IgD-negative memory B cell (primary cell): ENCODE data around the gene SPATS2L. TPM values are rescaled to one million over a fixed set of nuclear protein-coding genes. Genes with fewer than 3 reads are reported as not detected.

Experiments
- H3K27ac Mint-ChIP-seq, 3 donors: one replicate each; pipeline ENCODE4 v1.8.0; 2020 to 2022; ENCODE audit warnings: mild to moderate bottlenecking in 3 of 3, mixed read lengths in 3 of 3, moderate library complexity in 1 of 3
- H3K27me3 Mint-ChIP-seq: one replicate; pipeline ENCODE4 v1.8.0; 2021; ENCODE audit warnings: mixed read lengths
- H3K36me3 Mint-ChIP-seq: one replicate; pipeline ENCODE4 v1.8.0; 2020; ENCODE audit warnings: mild to moderate bottlenecking, mixed read lengths
- H3K4me1 Mint-ChIP-seq, 3 donors: one replicate each; pipeline ENCODE4 v1.8.0; 2020 to 2022; ENCODE audit warnings: mixed read lengths in 3 of 3, mild to moderate bottlenecking in 1 of 3
- H3K4me3 Mint-ChIP-seq, 4 donors: one replicate each; pipeline ENCODE4 v1.8.0; 2020 to 2022; ENCODE audit warnings: mild to moderate bottlenecking in 4 of 4, mixed read lengths in 4 of 4, moderate library complexity in 3 of 4
- H3K9me3 Mint-ChIP-seq, 3 donors: one replicate each; pipeline ENCODE4 v1.8.0; 2020 to 2021; ENCODE audit warnings: mixed read lengths in 3 of 3, mild to moderate bottlenecking in 1 of 3
- polyA plus RNA-seq: library from polyadenylated mRNA; unstranded; fragments of 300-500 nt; fragmentation: Illumina TruSeq; gene quantifications from one replicate; pipeline ENCODE4 v1.2.3, GENCODE V29; 2021

The SPATS2L gene
- polyA plus RNA-seq, 1 donor from 2014 or later = 0.50 TPM

DNA sequence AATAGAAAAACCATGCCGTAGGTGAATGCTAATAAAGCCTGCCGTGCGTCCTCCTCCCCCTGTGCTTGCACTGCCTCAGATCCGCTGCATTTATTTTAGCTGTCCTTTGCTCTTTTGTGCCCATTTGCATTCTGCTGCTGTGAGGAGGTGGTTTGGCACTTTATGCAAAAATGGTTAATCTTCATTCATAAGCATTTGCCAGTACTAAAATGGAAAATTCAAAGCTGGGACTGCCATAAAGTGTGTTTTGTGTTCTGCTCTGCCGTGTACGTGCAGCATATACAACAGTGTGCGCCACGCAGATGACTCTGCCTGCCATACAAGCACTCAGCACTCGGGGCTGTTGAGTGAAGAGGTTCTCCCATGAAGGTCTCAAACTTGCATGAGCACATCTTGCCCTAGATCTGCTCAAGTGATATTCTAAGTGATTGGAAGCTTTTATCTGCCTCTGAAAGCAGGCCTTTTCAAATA lies 73.6 kb downstream of the SPATS2L start:
- Mint-ChIP-seq H3K4me1 (peaks cover 0 to 12% (median 3%) of the 10 kb centered on the region in 3 donors), H3K4me3 (no peak overlapping the region), H3K27ac (no peak overlapping the region)

DNA sequence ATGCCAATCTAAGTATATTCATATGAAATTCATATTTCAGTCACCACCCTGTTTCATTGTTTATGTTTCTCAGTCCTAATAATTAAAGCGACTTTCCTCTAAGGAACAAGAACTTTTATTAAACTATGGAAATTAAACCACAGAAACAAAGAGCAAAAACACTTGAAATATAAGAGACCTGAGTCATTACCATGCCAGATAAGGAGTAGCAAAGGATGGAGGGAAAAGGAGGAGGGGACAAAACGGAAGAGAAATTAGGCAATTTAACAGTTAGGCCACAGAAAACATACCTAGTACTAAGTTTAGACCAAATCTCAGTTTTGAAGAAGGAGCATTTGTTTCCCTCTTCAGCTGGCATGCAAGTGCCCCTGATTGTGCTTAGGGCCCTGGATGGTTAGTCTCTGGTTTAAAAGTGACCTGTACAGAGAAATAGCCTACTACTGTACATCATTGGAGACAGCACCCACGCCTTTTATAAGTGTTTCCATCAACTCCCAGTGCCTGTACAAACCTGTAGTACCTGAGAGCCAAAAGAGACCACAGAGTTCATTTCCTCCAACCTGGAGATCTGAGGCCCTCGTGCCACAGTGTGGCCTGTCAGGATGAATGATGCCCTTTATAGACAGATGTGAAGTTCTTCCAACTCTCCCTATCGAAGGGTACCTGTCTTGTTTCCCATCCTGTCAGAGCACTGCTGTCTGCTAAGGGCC lies 74.5 kb downstream of the SPATS2L start:
- peak overlapping the region in 1 of 3 donors; percentile 32 for H3K27ac Mint-ChIP-seq
- peaks cover 1% of the 10 kb centered on the region for H3K27me3 Mint-ChIP-seq

More for the DNA sequence above, 73.6 kb downstream of the SPATS2L start:
- H3K36me3 Mint-ChIP-seq = no peaks in the 10 kb centered on the region
- no peaks in the 10 kb centered on the region for H3K27me3 Mint-ChIP-seq
- no peaks in the 10 kb centered on the region for H3K9me3 Mint-ChIP-seq

DNA sequence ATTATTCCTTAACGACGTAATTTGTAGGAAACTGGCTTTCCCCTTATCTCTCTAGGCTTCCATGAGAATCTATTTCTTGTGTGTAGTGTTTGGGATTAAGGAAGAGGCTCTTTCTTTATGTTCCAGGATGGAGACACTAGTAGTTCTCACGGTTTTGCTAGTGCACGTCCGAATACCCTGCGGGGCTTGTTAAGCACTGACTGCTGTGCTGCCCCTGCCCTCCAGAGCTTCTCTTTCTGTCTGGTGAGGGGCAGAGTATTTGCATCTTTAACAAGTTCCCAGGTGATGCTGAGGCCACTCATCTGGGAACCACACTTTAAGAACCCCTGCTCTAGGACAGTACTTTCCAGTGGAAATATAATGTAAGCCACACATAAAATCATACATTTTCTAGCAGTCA lies 76.4 kb downstream of the SPATS2L start:
- Mint-ChIP-seq H3K27me3 (peaks cover 1% of the 10 kb centered on the region), H3K4me1 (peaks cover 0 to 11% (median 3%) of the 10 kb centered on the region in 3 donors), H3K36me3 (no peaks in the 10 kb centered on the region), H3K9me3 (no peaks in the 10 kb centered on the region), H3K27ac (no peak overlapping the region), H3K4me3 (no peak overlapping the region)

More for the DNA sequence above, 74.5 kb downstream of the SPATS2L start:
- no peaks in the 10 kb centered on the region for H3K9me3 Mint-ChIP-seq
- no peaks in the 10 kb centered on the region for H3K36me3 Mint-ChIP-seq
- H3K4me3 Mint-ChIP-seq = no peak overlapping the region
- H3K4me1 Mint-ChIP-seq = peaks cover 0 to 11% (median 3%) of the 10 kb centered on the region in 3 donors

DNA sequence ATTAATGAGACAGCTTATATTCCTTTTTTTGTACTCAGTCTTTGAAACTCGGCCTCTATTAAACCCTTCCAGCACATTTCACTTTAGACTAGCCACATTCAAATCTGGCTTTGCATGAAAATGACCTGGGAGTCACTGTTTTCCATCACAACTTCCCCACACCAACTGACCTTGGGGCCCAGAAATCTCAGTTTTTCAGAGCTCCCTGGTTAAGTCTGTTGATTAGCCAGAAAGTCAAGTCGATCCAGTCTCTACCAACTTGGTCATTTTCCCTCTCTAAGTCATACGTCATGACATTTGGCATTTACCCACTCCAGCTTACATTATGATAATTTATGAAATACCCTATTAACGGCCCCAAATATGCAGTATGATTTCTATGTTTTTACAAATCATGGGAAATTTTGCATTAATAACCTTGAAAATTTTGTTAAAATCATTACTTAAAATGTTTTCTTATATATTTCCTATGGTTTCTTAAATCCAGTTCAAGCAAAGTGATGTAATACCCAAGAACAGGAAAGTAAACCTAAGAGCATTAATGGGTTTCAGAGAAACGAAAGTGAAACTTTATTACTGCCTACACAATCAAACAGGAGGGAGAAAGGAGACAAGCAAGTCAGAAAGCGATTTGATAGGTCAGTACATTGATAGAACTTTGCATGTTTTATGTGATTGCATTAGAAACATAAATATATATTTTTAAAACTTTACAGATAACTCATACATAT lies 77.1 kb downstream of the SPATS2L start:
- H3K4me1 Mint-ChIP-seq = peaks cover 0 to 11% (median 3%) of the 10 kb centered on the region in 3 donors
- H3K4me3 Mint-ChIP-seq = peak overlapping the region in 1 of 4 donors; percentile 48
- no peaks in the 10 kb centered on the region for H3K9me3 Mint-ChIP-seq
- no peaks in the 10 kb centered on the region for H3K36me3 Mint-ChIP-seq
- H3K27ac Mint-ChIP-seq = peak overlapping the region in 1 of 3 donors; percentile 19
- H3K27me3 Mint-ChIP-seq = peaks cover 1% of the 10 kb centered on the region

DNA sequence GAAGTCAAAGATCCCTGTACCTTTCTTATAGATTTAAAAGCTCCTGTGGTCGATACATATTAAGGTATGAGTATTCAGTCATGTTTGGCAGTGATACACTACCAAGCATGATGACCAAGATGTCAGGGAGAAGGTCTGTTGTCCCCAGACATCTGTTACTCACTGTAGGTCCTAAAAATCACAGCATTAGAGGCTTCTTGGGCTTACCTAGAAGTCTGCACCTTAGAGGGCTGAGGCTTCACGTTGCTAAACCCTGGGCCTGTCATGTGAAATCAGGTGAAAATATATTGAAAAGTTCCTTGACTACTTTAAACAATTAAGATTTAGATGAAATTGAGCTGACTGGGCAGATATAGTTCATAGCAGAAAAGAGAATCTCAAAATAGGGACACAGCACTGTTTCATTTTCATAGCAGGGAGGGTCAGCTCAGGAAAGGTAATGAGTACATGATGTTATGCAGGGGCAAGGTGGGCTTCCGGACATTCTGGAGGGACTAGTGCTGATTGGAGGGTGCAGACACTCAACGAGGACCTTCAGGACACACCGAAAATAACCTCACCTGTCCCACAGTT lies 78.7 kb downstream of the SPATS2L start:
- H3K27ac Mint-ChIP-seq = no peak overlapping the region
- peaks cover 0 to 7% (median 3%) of the 10 kb centered on the region in 3 donors for H3K4me1 Mint-ChIP-seq
- H3K27me3 Mint-ChIP-seq = peaks cover 1% of the 10 kb centered on the region
- H3K4me3 Mint-ChIP-seq = no peak overlapping the region
- H3K36me3 Mint-ChIP-seq = no peaks in the 10 kb centered on the region
- H3K9me3 Mint-ChIP-seq = no peaks in the 10 kb centered on the region

DNA sequence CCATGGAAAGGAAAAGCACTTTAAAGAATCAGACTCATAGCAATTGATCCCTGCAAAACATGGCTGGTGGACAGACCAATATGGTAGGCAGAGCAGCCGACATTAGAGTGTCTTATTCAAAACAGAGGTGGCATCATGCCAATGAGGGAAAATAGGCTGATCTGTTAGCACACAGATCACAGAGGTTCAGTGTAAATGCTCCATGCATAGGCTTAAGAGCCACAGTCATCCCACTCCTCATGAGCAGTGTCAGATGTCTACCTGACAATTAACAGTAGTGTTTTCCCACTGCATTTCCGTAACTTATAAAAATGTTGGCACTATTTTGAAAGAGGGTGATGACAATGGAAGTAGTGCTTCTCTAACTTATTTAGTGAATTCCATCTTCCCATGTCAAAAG lies 86.7 kb downstream of the SPATS2L start:
- Mint-ChIP-seq H3K4me1 (peaks cover 0 to 5% (median 5%) of the 10 kb centered on the region in 3 donors), H3K9me3 (no peaks in the 10 kb centered on the region), H3K27ac (no peak overlapping the region), H3K27me3 (peaks cover 9% of the 10 kb centered on the region), H3K36me3 (no peaks in the 10 kb centered on the region), H3K4me3 (no peak overlapping the region)

DNA sequence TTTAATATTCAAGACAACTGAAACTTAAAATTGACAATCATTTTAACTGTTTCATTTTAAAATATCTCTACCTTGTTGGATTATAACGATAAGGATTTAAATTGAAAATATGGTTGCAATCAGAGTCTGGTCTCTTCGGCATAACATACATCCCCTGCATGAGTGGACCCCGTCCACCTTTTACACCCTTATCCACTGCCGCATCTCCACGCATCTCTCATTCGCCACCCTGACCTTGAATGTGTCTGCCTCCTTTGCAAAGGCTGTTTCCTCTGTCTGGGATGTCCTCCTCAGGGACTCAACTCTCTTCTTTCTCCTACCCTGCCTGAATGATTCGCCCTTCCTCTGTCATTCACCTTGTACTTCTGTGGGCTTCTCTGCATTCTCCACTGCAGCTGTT lies 87.6 kb downstream of the SPATS2L start:
- Mint-ChIP-seq H3K4me3 (no peak overlapping the region), H3K4me1 (peaks cover 0 to 5% (median 5%) of the 10 kb centered on the region in 3 donors), H3K9me3 (peaks cover 0 to under 1% (median 0%) of the 10 kb centered on the region in 3 donors), H3K36me3 (no peaks in the 10 kb centered on the region), H3K27ac (no peak overlapping the region), H3K27me3 (peaks cover 9% of the 10 kb centered on the region)

DNA sequence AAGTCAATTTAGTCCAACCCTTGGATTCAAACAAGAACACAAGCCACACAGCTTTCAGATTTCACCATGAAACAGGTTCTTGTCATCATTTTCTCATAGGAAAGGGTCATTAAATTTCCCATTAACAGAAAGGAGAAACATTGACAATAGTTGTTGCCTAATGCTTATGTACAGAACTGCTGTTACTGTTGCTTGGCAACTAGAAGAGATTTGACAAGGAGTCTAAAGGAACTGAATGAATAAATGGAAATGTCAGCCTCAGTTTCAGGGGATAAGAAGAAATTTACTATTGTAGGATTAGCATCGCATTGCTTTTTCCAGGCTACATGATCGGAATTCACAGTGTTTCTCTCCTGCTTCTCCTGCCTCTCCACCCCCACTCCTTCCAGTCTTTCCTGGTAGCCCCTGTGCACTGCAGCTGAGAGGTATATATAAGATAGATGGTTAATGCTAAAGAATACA lies 90.3 kb downstream of the SPATS2L start:
- Mint-ChIP-seq H3K9me3 (peaks cover 0 to 2% (median 1%) of the 10 kb centered on the region in 3 donors), H3K27me3 (peaks cover 4% of the 10 kb centered on the region), H3K4me3 (no peak overlapping the region)

DNA sequence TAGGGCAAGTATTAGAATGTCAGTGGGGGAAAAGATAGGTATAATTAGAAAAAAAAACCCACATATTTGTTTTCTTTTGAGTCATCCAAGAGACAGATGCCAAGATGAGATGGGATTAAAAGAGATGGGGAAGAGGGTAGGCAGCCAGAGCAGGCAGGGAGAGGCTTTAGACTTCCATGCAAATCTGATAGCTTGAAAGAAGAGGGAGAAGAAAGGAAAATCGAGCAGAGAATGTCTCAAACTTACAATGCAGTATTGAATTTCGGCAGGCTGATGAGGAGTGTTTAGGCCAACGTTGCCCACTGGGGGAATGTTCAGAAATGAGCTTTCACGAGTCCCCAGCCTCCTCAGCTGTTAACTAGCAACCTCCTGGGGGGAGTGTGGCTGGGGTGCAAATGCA lies 91.3 kb downstream of the SPATS2L start:
- H3K4me1 Mint-ChIP-seq = peaks cover 0 to 5% (median 5%) of the 10 kb centered on the region in 3 donors
- H3K27me3 Mint-ChIP-seq = peaks cover 6% of the 10 kb centered on the region
- no peak overlapping the region for H3K4me3 Mint-ChIP-seq
- peaks cover 0 to 2% (median 1%) of the 10 kb centered on the region in 3 donors for H3K9me3 Mint-ChIP-seq
- peak overlapping the region in 1 of 3 donors; percentile 2 for H3K27ac Mint-ChIP-seq
- no peaks in the 10 kb centered on the region for H3K36me3 Mint-ChIP-seq

More for the DNA sequence above, 90.3 kb downstream of the SPATS2L start:
- H3K36me3 Mint-ChIP-seq = no peaks in the 10 kb centered on the region
- no peak overlapping the region for H3K27ac Mint-ChIP-seq
- H3K4me1 Mint-ChIP-seq = peaks cover 0 to 5% (median 5%) of the 10 kb centered on the region in 3 donors

DNA sequence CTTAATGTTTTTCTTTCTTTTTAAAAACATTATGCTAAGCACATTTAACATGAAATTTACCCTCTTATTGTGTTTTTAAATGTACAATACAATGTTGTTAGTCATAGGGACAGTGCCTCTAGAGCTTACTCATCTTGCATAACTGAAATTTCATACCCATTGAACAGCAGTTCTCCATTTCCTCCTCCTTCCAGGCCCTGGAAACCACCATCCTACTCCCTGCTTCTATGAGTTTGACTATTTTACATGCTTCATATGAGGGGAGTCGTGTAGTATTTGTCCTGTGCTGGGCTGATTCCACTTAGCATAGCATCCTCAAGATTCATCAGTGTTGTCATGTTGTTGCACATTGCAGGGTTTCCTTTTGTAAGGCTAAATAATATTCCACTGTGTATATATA lies 92.6 kb downstream of the SPATS2L start:
- Mint-ChIP-seq H3K4me3 (no peak overlapping the region), H3K27ac (no peak overlapping the region), H3K36me3 (no peaks in the 10 kb centered on the region), H3K4me1 (peaks cover 0 to 5% (median 5%) of the 10 kb centered on the region in 3 donors), H3K27me3 (peaks cover 4% of the 10 kb centered on the region), H3K9me3 (peaks cover 0 to 2% (median 1%) of the 10 kb centered on the region in 3 donors)

DNA sequence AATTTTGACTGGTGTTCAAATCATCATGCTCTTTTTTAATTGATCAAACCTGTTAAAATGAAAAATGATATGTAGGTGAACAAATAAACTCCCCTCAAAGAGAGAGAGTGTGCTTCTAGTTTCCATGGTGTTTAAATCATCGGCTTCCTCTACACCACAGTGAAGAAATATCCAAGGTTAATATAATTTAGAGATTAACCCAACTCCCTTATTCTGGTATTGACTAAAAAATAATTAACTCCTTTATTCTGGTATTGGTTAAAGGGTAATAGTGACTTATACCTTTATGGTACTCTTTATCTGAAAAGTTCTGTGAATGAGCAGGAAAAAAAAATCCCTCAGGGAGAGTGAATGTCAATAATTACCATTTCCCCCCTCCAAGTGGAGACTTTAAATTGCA lies 93.1 kb downstream of the SPATS2L start:
- no peak overlapping the region for H3K27ac Mint-ChIP-seq
- H3K9me3 Mint-ChIP-seq = peaks cover 0 to 2% (median 1%) of the 10 kb centered on the region in 3 donors
- peaks cover 3% of the 10 kb centered on the region for H3K36me3 Mint-ChIP-seq
- H3K4me1 Mint-ChIP-seq = peaks cover 0 to 5% (median 5%) of the 10 kb centered on the region in 3 donors
- H3K4me3 Mint-ChIP-seq = no peak overlapping the region
- peaks cover 4% of the 10 kb centered on the region for H3K27me3 Mint-ChIP-seq

DNA sequence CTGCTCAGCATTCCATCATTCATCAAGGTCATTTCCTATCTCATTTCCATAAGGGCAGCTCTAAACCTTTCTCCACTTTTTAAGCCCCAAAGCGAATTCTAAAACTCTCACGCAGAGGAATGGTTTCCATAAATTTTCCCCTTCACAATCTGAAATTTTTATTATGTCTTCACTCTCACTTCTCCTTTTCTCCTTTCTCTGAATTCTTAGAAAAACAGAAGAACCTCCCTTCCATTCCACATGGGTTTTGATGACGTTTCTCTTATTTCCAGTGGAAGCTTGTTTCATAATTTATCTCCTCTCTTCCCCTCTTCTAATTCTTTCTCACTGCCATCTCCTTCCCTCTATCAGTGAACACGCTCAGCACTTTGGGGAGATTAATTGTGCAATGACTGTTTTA lies 97.3 kb downstream of the SPATS2L start:
- Mint-ChIP-seq H3K9me3 (peaks cover 0 to 2% (median 1%) of the 10 kb centered on the region in 3 donors), H3K27me3 (peaks cover 5% of the 10 kb centered on the region), H3K36me3 (peaks cover 3% of the 10 kb centered on the region), H3K27ac (no peak overlapping the region), H3K4me1 (no peaks in the 10 kb centered on the region), H3K4me3 (no peak overlapping the region)

DNA sequence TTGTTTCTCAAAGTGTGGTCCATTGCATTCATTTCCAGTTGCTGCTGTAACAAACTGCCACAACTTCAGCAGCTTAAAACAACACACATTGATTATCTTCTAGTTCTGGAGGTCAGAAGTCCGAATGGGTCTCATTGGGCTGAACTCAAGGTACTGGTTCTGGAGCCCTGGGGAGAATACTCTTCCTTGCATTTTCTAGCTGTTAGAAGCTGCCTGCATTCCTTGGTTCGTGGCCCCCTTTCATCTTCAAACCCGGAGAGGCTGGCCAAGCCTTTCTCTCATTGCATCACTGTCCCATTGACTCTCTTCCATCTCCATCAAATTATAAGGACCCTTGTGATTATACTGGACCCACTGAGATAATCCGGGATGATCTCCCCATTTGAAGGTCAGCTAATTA lies 98.1 kb downstream of the SPATS2L start:
- no peaks in the 10 kb centered on the region for H3K9me3 Mint-ChIP-seq
- peaks cover 6% of the 10 kb centered on the region for H3K27me3 Mint-ChIP-seq
- H3K27ac Mint-ChIP-seq = no peak overlapping the region
- H3K36me3 Mint-ChIP-seq = peaks cover 3% of the 10 kb centered on the region
- H3K4me3 Mint-ChIP-seq = no peak overlapping the region
- H3K4me1 Mint-ChIP-seq = no peaks in the 10 kb centered on the region

DNA sequence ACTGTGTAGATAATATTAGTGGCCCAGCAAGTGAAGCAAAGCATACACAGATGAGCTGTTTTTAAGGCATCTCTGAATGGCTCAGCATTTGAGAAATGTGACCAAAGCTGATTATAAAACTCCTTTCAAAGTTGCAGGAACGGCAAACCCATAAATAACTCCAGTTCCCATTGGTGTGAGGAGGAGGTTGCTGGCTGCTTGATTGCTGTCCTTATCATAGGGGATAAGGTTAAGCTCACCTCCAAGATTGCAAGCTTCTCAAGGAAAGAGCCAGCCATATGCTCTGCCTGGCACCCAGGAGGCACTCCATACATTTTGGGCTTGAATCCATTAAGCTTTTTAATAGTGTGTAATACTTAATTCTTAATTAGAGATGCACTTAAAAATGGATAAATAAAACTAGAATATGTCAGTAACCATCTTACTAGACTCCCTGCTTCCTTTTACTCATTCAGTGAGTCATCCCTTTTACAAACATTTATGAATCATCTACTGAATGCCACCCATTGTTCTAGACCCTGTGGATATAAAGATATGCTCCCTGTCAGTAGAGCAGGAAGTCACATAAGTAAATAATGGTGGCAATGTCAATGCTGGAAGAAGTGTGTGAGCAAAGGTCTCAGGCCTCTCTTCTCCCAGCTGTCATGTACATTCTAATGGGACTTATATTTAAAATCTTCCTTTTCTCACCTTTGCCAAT lies 99.3 kb downstream of the SPATS2L start:
- H3K9me3 Mint-ChIP-seq = no peaks in the 10 kb centered on the region
- peaks cover 7% of the 10 kb centered on the region for H3K27me3 Mint-ChIP-seq
- no peak overlapping the region for H3K4me3 Mint-ChIP-seq
- peaks cover 3% of the 10 kb centered on the region for H3K36me3 Mint-ChIP-seq
- no peaks in the 10 kb centered on the region for H3K4me1 Mint-ChIP-seq
- H3K27ac Mint-ChIP-seq = no peak overlapping the region
